WTC11 (cell line): ENCODE measurements around the gene MT1H.

Source experiments
- ESRRA ChIP-seq: sonication (generic); formaldehyde crosslinking; IDR thresholded peaks from 2 replicates; pipeline ENCODE4 v1.8.1; 2022; ENCODE audit warnings: mild to moderate bottlenecking, missing genetic modification reagents, borderline replicate concordance
- TF ChIP-seq, protein P1 (sequence below): fragments of 200-600 bp; IDR thresholded peaks from 2 replicates; pipeline ENCODE4 v1.8.0; 2022; ENCODE audit warnings: antibody characterized with exemption
- TF ChIP-seq, protein P2 (sequence below): sonication (generic); formaldehyde crosslinking; conservative IDR thresholded peaks from 2 replicates; pipeline ENCODE4 v1.8.1; 2022; ENCODE audit warnings: mild to moderate bottlenecking, missing genetic modification reagents
- TF ChIP-seq, protein P3 (sequence below): sonication (generic); formaldehyde crosslinking; IDR thresholded peaks from 2 replicates; pipeline ENCODE4 v1.8.1; 2023; ENCODE audit warnings: mild to moderate bottlenecking, missing genetic modification reagents, moderate library complexity
- TF ChIP-seq, protein P4 (sequence below): sonication (generic); formaldehyde crosslinking; IDR thresholded peaks from 2 replicates; pipeline ENCODE4 v1.8.1; 2023; ENCODE audit warnings: mild to moderate bottlenecking, missing genetic modification reagents
- TF ChIP-seq, protein P5 (sequence below): sonication (generic); formaldehyde crosslinking; IDR thresholded peaks from 2 replicates; pipeline ENCODE4 v1.8.1; 2022; ENCODE audit warnings: missing genetic modification reagents, borderline replicate concordance

DNA sequence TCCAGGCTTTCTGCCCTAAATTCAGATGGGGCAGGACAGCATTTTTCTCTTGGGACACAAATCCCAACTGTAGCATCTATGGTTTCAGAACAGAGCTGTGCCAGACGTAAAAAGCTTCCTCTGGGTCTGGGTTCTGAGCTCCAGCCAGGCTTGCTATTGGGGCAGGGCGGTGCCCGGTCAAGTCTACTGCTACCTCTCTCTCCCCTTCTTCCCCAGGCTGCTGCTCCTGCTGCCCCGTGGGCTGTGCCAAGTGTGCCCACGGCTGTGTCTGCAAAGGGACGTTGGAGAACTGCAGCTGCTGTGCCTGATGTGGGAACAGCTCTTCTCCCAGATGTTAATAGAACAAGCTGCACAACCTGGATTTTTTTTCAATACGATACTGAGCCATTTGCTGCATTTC lies 36.1 kb upstream of the MT1H start:
- TF ChIP-seq, protein P1, sequence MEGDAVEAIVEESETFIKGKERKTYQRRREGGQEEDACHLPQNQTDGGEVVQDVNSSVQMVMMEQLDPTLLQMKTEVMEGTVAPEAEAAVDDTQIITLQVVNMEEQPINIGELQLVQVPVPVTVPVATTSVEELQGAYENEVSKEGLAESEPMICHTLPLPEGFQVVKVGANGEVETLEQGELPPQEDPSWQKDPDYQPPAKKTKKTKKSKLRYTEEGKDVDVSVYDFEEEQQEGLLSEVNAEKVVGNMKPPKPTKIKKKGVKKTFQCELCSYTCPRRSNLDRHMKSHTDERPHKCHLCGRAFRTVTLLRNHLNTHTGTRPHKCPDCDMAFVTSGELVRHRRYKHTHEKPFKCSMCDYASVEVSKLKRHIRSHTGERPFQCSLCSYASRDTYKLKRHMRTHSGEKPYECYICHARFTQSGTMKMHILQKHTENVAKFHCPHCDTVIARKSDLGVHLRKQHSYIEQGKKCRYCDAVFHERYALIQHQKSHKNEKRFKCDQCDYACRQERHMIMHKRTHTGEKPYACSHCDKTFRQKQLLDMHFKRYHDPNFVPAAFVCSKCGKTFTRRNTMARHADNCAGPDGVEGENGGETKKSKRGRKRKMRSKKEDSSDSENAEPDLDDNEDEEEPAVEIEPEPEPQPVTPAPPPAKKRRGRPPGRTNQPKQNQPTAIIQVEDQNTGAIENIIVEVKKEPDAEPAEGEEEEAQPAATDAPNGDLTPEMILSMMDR: no peak
- TF ChIP-seq, protein P2, sequence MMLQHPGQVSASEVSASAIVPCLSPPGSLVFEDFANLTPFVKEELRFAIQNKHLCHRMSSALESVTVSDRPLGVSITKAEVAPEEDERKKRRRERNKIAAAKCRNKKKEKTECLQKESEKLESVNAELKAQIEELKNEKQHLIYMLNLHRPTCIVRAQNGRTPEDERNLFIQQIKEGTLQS (CRISPR knock-in tag): no peak
- TF ChIP-seq, protein P3, sequence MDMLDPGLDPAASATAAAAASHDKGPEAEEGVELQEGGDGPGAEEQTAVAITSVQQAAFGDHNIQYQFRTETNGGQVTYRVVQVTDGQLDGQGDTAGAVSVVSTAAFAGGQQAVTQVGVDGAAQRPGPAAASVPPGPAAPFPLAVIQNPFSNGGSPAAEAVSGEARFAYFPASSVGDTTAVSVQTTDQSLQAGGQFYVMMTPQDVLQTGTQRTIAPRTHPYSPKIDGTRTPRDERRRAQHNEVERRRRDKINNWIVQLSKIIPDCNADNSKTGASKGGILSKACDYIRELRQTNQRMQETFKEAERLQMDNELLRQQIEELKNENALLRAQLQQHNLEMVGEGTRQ (CRISPR knock-in tag): no peak
- TF ChIP-seq, protein P4, sequence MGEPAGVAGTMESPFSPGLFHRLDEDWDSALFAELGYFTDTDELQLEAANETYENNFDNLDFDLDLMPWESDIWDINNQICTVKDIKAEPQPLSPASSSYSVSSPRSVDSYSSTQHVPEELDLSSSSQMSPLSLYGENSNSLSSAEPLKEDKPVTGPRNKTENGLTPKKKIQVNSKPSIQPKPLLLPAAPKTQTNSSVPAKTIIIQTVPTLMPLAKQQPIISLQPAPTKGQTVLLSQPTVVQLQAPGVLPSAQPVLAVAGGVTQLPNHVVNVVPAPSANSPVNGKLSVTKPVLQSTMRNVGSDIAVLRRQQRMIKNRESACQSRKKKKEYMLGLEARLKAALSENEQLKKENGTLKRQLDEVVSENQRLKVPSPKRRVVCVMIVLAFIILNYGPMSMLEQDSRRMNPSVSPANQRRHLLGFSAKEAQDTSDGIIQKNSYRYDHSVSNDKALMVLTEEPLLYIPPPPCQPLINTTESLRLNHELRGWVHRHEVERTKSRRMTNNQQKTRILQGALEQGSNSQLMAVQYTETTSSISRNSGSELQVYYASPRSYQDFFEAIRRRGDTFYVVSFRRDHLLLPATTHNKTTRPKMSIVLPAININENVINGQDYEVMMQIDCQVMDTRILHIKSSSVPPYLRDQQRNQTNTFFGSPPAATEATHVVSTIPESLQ (CRISPR knock-in tag): no peak
- TF ChIP-seq, protein P5, sequence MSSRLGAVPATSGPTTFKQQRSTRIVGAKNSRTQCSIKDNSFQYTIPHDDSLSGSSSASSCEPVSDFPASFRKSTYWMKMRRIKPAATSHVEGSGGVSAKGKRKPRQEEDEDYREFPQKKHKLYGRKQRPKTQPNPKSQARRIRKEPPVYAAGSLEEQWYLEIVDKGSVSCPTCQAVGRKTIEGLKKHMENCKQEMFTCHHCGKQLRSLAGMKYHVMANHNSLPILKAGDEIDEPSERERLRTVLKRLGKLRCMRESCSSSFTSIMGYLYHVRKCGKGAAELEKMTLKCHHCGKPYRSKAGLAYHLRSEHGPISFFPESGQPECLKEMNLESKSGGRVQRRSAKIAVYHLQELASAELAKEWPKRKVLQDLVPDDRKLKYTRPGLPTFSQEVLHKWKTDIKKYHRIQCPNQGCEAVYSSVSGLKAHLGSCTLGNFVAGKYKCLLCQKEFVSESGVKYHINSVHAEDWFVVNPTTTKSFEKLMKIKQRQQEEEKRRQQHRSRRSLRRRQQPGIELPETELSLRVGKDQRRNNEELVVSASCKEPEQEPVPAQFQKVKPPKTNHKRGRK (CRISPR knock-in tag): no peak
- TF ChIP-seq ESRRA (CRISPR knock-in tag): no peak
